GM18519 (cell line): ENCODE measurements around the gene LCE4A.
"Not testable (repeated sequence)": the region's sequence is repeated elsewhere in the genome, so short reads cannot be mapped to it uniquely, and the experiment has no call there.

Experiments used
- ATAC-seq: cut with Tn5 transposase; IDR thresholded peaks from one replicate; pipeline ENCODE4 v1.9.1; 2021; ENCODE audit warnings: mild to moderate bottlenecking, moderate library complexity; ENCODE audit not compliant: unreplicated experiment, low FRiP score

The LCE4A gene, protein sequence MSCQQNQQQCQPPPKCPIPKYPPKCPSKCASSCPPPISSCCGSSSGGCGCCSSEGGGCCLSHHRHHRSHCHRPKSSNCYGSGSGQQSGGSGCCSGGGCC

DNA sequence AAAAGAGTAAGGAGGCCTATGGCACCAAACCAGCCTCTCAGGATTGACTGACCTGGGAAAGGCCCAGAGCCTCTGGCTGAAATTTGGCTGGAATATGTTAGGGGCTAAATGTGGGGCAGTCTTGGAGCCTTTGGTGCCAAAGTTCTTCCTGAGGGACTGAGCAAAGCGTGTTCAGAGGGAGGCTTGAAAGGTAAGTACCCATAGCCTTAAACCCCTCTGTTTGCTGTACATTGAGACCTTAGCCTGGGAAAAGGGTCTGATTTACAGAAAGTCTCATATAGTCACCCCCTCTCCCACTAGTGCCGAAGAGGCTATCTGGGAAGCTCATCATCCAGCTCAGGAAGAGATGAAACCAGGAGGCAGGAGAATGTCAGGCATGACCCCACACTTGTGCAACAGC is at the start of gene LCE4A:
LCE4A (plus strand) TSS at position 301 of the 400 bp plus-strand sequence. CDS start 916 bp downstream, outside the sequence.
- ATAC-seq, result no peak

DNA sequence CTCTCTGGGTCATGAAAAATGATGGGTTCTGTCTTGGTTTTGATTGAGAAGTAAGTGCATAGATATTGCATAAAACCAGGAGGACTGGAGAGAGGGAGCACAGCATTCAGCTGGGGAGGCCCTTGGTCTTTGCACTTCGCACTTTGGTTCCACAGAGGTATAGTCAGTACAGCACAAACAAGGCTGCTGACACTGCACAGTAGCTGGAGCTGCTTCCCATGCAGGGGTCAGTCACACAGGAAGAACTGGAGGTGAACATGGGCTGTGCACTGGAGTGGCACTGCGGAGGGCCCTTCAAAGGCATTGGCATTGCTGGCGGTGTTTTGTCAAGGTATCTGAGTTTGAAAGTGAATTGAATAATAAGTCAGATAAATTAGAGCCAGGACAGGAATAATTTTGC is 49.3 kb upstream of the LCE4A start:
- no peak for ATAC-seq

DNA sequence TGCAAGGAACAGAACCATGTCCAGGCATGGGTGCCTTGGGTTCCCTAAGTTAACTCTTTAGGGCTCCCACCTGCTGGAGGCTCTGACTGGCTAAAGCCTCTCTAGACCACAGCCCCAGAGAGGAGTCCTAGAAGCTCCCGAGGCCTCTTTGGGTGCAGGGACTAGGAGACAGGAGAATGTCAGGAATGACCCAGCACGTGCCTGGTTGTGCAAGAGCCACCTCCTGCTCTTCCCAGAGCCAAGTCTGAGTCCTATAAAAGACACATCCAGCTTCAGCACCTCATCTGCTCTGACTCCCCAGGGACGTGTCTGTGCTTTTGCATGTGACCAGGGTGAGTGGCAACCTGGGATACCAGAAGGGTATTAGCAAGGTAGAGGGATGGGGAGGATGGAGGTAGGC is 44.9 kb upstream of the LCE4A start, which contains the start of gene LCE2D:
LCE2D (plus strand) TSS at position 283 of the 400 bp plus-strand sequence. CDS start 726 bp downstream, outside the sequence.
- ATAC-seq, result no peak

DNA sequence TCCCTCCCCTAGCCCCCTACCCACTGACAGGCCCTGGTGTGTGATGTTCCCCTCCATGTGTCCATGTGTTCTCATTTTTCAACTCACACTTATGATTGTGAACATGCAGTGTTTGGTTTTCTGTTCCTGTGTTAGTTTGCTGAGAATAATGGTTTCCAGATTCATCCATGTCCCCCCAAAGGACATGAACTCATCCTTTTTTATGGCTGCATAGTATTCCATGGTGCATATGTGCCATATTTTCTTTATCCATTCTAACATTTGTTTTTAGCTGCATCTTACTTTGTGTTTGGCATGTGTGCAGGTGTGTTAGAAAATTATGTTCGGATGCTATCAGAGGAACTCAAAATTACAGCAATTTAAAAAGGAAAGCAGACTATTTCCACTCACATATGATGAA is 41.8 kb upstream of the LCE4A start:
- ATAC-seq, result not testable (repeated sequence)

DNA sequence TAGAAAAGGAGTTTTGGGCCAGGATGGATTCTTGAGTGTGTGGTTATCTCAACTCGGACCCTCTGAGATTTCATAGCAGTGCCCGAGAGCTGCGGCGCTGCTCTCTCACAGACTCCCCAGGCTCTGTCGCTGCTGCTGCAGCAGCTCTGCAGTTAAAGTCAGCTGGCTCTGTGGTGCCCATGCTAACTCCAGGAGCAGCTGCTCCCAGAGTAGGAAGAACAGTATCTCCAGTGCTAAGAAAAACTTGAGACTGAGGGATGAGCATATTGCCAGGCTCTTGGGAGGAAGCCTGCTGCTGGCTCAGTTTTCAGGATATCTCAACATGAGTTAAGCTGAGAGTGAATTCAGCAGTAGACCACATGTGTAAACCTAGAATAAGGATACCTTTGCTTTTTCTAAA is 40.3 kb upstream of the LCE4A start:
- ATAC-seq, result no peak

DNA sequence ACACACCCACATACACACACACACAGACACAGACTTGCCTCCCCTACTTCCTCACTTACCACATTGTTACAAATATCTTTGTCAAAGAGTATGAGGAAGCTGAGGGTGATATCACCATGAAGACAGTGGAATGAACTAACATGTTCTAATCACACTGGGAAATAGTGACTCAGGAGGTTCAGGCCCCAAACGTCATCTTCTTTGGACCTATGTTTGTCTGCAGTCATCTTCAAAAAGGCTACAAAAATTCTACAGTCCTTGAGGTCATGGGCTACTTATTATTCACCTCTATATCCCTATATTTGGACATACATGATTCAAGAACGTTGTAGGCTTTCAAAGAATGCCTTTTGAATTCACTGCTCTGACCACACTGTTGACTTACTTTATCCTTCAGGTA is 34.9 kb upstream of the LCE4A start:
- no peak for ATAC-seq

DNA sequence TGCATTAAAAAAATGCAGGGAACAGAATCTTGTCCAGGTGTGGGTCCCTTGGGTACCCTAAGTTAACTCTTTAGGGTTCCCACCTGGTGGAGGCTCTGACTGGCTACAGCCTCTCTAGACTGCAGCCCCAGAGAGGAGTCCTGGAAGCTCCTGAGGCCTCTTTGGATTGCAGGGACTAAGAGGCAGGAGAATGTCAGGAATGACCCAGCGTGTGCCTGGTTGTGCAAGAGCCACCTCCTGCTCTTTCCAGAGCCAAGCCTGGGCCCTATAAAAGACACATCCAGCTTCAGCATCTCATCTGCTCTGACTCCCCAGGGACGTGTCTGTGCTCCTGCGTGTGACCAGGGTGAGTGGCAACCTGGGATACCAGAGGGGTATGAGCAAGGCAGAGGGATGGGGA is 33.0 kb upstream of the LCE4A start, which contains the start of gene LCE2C:
LCE2C (plus strand) TSS at position 297 of the 400 bp plus-strand sequence. CDS start 737 bp downstream, outside the sequence.
- not testable (repeated sequence) for ATAC-seq

DNA sequence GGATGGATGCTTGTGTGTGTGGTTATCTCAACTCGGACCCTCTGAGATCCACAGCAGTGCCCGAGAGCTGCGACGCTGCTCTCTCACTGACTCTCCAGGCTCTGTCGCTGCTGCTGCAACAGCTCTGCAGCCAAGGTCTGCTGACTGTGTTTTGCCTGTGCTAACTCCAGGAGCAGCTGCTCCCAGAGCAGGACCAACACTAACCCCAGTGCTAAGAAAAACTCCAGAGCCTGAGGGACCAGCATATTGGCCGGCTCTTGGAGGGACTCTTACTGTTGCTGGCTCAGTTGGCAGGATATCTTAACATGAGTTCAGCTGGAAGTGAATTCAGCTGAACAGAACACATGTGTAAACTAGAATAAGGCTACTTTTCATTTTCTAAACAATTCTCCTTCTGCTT is 28.5 kb upstream of the LCE4A start:
- ATAC-seq, result no peak

DNA sequence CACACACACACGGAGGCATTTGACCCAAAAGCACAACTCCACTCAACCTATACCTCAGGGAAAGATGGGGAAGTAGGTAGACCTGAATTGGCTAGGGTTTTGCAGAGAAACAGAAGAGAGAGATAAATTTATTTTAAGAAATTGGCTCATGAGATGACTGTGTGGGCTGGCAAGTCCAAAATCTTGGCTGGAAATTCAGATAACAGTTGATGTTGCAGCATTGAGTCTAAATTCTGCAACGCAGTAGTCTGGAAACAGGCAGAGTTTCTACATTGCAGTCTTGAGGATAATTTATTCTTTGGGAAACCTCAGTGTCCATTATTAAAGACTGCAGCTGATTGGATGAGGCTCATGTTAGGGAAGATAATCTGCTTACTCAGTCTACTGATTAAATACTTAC is 26.3 kb upstream of the LCE4A start:
- no peak for ATAC-seq

DNA sequence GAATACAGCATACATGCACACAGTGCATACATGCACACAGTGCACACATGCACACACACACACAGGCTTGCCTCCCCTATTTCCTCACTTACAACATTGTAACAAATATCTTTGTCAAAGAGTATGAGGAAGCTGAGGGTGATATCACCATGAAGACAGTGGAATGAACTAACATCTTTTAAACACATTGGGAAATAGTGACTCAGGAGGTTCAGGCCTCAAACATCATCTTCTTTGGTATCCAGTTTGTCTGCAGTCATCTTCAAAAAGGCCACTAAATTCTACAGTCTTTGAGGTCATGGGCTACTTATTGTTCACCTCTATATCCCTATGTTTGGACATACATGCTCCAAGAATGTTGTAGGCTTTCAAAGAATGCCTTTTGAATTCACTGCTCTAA is 24.1 kb upstream of the LCE4A start:
- no peak for ATAC-seq

DNA sequence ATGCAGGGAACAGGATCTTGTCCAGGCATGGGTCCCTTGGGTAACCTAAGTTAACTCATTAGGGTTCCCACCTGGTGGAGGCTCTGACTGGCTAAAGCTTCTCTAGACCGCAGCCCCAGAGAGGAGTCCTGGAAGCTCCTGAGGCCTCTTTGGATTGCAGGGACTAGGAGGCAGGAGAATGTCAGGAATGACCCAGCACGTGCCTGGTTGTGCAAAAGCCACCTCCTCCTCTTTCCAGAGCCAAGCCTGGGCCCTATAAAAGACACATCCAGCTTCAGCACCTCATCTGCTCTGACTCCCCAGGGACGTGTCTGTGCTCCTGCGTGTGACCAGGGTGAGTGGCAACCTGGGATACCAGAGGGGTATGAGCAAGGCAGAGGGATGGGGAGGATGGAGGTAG is 22.1 kb upstream of the LCE4A start, which contains the start of gene LCE2B:
LCE2B (plus strand) TSS at position 301 of the 400 bp plus-strand sequence. CDS start 721 bp downstream, outside the sequence.
- not testable (repeated sequence) for ATAC-seq

DNA sequence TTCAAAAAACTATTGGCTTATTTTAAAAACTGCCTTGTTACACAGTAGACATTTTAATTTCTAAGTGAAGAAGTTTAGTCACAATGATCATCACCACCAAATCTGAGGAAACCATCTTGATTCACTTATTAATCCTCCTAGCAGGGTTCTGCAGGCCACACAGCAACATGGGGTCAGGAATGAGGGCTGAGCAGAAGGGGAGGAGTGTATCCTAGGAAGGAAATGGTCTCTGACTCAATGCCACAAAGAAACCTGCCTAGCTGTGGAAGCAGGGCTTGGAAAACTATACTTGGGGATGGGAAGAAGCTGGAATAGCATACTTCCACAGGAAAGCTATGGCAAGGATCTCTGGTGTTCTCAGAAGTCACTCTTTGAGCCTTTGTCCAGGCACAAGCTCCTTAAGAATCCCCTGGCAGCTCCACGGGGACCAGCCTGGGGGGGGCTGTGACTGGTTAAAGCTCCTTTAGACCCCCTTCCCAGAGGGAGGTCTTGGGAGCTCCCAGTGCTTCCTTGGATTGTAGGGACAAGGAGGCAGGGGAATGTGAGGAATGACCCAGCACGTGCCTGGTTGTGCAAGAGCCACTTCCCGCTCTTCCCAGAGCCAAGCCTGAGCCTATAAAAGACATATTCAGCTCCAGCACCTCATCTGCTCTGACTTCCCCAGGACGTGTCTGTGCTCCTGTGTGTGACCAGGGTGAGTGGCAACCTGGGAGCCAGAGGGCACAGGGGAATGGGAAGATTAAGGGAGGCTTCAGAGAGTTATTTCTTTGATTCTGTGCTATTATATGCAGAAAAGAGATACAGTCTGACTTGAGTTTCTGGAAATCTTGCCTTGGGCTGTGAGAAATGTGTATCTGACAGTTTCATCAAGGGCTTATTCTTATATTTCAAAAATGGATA is 10.0 kb upstream of the LCE4A start, which contains the start of gene LCE2A:
LCE2A (plus strand) TSS at position 645 of the 900 bp plus-strand sequence. CDS start 557 bp downstream, outside the sequence.
- ATAC-seq, result no peak

DNA sequence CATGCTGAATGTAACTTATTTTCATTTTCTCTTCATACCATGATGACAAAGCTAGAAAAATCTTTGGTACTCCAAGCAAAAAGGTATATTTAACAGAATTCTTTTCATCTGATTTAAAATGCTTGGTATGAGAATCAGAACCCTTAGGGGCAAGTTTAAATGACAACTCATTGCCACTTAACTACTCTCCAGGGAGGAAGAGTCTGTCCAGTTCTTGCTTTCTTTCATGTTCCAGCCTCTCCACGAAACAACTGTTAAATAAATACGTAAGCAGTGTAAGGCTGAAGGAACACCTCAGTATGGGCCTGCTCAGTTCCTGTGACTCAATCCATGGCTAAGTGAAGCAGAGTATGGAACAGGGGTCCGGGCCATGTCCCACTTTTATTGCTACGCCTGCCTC is 8.2 kb upstream of the LCE4A start:
- ATAC-seq, result no peak

DNA sequence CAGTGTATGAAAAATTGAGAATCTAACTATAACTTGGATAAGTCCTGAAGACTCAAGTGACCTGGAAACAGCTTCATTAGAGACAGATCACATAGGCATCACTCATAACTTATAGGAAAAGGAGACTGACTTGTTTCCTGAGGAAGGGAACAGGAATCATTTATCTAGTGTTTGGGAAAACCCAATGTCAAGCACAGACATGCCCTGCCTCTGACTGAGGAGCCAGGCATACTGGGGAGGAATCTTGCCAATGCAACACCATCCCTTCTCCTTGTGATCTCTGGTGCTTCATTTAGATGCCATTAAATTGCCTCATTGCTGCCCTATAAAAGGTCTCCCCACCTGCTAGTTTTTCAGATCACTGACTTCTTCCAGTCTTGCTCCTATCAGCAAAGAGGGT is 10.3 kb downstream of the LCE4A start:
- ATAC-seq, result no peak

DNA sequence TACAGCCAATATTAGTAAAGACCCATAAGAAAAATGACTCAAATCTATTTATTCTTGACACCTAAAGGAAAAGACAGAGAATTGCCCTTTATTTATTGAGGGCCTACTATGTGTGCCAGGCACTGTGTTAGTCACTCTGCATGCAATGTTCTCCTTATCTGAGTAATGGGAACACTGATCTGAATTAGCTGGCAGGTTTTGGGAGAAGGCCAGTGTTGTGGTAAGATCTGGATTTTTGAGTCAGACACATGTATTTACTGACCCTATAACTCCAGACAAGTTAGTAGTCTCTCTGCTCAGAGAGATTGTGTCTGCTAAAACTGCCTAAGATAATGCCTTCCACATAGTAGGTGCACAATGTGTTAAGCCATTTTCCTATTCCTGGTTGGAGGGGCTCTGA is 17.3 kb downstream of the LCE4A start:
- ATAC-seq, result no peak

DNA sequence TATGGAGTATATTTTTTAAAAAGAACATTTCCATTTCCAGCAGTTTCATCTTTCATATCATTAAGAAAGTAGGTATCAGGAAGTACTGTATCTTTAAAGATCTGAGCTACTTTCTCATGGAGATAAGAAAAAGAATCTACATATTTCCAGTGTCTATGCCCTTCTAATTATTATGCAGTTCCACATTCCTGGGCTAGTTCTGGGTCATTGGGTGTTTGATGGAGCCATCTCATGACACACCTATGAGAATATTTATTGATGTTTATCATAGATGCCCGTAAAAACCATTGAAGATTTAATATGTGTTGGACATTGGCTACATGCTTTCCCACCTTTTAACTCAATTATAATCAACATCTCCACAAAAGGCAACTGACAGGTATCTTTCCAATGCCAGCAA is 21.0 kb downstream of the LCE4A start:
- ATAC-seq, result no peak

DNA sequence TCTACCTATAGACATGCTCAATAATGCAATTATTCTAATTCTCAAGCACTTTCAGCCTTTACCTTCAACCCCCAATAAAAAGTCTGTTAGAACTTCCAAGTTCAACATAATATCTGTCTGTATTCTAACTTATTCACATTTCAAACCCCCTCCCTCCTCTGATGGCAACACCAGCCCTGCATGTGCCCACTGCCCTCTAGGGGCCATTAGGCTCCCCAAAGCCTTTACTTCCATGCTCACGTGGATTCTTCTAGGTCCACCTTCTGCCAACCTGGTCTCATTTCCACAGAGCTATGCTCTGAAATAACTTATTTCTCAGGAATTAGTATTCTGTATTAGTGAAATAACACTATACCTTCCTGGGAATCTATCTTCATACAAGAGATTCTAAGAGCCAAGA is 27.7 kb downstream of the LCE4A start:
- no peak for ATAC-seq

DNA sequence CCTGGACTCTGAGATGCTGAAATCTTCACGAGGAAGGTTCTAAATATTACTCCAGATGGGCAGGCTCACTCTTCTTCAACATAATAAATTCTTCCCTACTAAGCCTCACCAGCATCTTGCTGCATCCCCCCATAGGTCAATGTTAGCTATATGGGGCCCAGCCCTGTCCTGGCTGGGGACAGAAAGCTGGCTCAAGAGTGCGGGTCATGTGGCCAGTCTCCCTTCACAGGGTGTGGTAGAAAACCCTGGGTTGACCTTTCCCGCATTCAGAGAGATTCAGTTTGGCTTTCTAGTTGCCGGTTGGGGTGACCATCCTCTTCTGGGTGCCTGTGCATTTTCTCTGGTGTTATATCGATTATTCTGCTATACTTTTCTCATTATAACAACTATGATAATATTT is 30.0 kb downstream of the LCE4A start:
- ATAC-seq, result no peak

DNA sequence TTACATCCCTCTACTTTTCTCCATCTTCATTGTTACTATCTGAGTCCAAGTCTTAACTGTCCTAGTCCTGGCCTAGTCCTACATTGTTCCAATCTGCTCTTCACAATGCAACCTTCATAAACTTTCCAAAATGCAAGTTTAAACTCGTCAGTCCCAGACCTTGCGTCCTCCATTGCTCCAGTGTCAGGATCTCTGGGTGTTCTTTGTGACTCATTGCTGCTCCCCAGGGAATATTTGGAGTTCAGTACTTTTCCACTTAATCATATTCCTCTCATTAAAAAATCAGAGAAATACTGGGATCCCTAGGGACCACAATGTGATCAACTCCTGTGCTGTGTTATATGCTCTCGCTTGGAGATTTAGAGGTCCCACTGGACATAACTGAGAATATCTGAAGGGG is 31.9 kb downstream of the LCE4A start:
- ATAC-seq, result no peak

DNA sequence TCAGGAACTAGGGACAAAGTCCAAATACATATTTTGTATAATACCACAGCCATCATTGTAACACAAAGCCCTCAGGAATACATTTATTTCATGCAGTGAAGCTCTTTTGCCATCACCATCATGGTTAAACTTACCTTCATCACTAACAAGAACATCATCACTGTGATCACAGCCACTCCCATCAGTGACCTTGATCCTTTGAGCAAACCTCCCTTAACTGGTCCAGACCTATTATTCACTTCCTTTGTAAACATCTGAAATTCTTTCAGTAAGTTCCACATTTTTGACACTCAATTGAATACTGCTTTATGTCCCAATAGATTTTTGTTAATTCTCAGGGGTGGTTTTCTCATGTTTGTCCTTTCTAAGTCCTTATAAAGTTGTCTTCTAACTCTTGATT is 33.7 kb downstream of the LCE4A start:
- no peak for ATAC-seq

DNA sequence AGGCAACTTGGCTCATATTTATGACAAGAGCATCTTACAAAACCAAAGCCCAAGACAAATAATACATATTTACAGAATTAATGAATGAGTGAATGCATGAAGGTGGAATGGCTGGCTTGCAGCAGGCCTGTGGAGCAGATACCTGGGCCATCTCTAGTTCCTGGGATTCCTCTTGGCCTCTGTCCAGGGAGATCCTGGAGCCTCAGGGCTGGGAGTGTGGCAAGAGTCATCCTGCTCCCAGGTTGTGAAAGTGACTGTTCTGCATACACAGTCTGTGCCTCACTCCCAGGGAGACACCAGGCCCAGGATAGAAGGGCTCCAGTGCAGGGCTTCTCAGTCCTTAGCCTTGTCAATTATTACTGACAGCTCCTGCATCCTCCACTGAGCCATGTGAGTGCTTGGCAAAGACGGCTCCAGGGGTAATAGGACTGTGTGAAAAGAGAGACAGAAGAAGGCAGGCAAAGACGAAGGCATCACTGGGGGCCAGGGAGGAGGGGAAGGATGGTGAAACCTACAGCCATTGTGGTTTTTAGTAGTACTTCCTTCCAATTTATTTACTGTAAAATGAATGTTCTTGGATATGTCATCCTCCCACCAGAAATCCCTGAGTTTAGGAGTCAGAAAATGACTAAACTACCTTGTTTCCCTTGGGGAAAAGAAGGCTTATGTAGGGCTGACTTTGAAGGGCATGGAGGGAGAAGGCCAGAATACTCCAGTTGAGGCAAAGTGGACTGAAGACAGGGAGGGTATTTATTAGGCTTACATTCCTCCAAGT is 35.6 kb downstream of the LCE4A start:
- ATAC-seq, result no peak
